HL-60 (cell line): Measurements from ENCODE around the gene RPL21.

Source experiments
- GABPA ChIP-seq: IDR thresholded peaks from 2 replicates; pipeline ENCODE4 v1.6.1; 2012; ENCODE audit warnings: low read depth
- POLR2AphosphoS5 ChIP-seq: IDR thresholded peaks from 2 replicates; pipeline ENCODE4 v1.6.1; 2012; ENCODE audit warnings: low read depth
- REST ChIP-seq: IDR thresholded peaks from 2 replicates; pipeline ENCODE4 v1.6.1; 2012; ENCODE audit warnings: low read depth; ENCODE audit not compliant: insufficient replicate concordance
- SPI1 ChIP-seq: IDR thresholded peaks from 2 replicates; pipeline ENCODE4 v1.6.1; 2012; ENCODE audit warnings: low read depth, mild to moderate bottlenecking, borderline replicate concordance
- TF ChIP-seq, protein P1 (sequence below): IDR thresholded peaks from one replicate; pipeline ENCODE4 v1.5.1; 2011; ENCODE audit warnings: low read length, control low read depth, inconsistent platforms; ENCODE audit not compliant: insufficient read depth

DNA sequence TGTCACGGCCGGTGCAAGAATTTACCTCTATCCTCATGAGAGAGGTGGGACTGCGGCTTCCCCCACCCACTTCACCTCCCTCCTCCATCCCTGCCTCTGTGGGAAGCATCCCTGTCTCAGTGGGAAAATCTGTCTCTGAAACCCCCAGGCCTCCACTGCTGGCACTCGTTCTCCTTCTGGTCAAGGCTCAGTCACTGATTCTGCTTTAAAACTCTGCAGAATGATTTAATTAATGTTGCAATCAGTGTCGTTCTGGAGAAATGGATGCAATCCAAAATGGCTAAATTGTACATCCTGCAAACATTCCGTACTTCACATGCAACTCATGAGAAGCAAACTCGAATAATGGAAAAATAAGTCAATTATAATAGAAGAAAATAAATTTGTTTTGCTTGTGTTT, 24.8 kb downstream of the RPL21 start:
- TF ChIP-seq, protein P1, sequence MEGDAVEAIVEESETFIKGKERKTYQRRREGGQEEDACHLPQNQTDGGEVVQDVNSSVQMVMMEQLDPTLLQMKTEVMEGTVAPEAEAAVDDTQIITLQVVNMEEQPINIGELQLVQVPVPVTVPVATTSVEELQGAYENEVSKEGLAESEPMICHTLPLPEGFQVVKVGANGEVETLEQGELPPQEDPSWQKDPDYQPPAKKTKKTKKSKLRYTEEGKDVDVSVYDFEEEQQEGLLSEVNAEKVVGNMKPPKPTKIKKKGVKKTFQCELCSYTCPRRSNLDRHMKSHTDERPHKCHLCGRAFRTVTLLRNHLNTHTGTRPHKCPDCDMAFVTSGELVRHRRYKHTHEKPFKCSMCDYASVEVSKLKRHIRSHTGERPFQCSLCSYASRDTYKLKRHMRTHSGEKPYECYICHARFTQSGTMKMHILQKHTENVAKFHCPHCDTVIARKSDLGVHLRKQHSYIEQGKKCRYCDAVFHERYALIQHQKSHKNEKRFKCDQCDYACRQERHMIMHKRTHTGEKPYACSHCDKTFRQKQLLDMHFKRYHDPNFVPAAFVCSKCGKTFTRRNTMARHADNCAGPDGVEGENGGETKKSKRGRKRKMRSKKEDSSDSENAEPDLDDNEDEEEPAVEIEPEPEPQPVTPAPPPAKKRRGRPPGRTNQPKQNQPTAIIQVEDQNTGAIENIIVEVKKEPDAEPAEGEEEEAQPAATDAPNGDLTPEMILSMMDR, result no peak
- TF ChIP-seq POLR2AphosphoS5 (no peak), REST (no peak), GABPA (no peak), SPI1 (no peak)
